Measurements from ENCODE around the gene GCNT4. TPM values are rescaled to one million over a fixed set of nuclear protein-coding genes. Genes with fewer than 3 reads are reported as not detected.

GCNT4 gene
- total and polyA plus RNA-seq, 8 donors = 1.5 to 6.4 (median 2.8) TPM

DNA sequence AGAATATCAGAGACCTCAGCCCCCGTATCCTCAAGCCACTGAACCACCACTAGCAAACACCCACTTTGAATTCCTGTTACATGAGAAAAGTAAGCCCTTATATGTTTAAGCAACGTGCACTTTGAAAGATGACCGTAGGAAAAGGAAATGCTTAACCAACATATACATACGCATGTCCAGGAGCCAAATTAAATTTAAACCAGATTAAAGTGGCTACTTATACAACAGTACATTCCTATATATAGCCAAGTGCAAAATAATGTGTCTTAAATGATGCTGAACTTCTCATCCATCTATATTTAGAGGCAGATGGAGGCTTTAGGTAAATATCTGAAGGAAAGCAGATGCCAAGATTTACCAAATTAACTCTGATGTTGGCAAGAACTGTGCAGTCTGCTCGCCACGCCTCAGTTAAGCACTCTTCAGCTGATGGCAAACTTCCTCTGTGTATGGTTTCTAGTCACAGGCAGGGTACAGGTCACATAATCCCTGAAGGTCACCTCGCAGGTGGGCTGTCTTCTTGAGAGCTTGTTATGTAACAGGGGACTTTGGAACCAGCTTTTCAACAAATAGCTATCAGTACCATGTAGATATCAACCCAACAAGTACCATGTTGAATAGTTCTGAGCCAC is 8.6 kb downstream of the GCNT4 start:
- no peak for TF ChIP-seq CTCF (IDR thresholded peaks at IDR 0.05)
- Histone ChIP-seq H3K9me3 (no peaks in the 10 kb centered on the region), H3K4me1 (peaks cover 0 to 6% (median 3%) of the 10 kb centered on the region in 3 donors), H3K4me3 (no peak overlapping the region), H3K27me3 (no peaks in the 10 kb centered on the region), H3K27ac (no peak overlapping the region), H3K36me3 (peaks cover 0 to 5% (median 0%) of the 10 kb centered on the region in 3 donors)
- no peak for FAIRE-seq
- intact Hi-C loops (cut with DNase I) = loop anchor here in 1 of 3 donors (10.0 kb wide), 1 partner anchor 99 kb away; no protein-coding TSS in a partner anchor
- ATAC-seq = peak in 1 of 4 donors; percentile 21
- no peak for DNase-seq
- WGBS, 2 donors = 84 to 87% methylated on average over 7 of the region's 7 CpGs

DNA sequence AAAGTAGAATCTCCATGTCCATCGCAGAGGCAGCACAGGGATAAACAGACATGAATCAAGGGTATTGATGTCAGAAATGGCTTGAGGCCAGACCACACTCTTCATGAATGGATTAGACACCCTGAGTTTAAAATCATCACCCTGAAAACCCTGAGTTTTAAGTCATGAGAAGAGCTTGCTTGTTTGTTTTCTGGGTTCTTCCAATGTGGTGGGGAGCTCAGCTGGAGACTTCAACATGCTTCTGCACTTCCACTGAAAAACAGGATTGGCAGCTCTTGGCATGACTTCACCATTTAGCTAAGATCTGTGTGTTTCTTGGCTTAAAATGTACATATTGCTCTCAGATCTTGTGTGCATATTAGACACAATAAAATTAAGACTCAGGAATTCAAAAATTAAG is 9.8 kb downstream of the GCNT4 start:
- Histone ChIP-seq H3K4me1 (peaks cover 0 to 8% (median 7%) of the 10 kb centered on the region in 3 donors), H3K36me3 (peaks cover 0 to 5% (median 0%) of the 10 kb centered on the region in 3 donors), H3K9me3 (no peaks in the 10 kb centered on the region), H3K27ac (no peak overlapping the region), H3K27me3 (no peaks in the 10 kb centered on the region), H3K4me3 (no peak overlapping the region)
- WGBS, 2 donors = 68 to 78% methylated on average over 1 of the region's 1 CpG
- FAIRE-seq (no peak), DNase-seq (no peak), ATAC-seq (no peak)
- intact Hi-C loops (cut with DNase I) = loop anchor here in 1 of 3 donors (10.0 kb wide), 1 partner anchor 98 kb away; no protein-coding TSS in a partner anchor
- no peak for TF ChIP-seq CTCF (IDR thresholded peaks at IDR 0.05)

DNA sequence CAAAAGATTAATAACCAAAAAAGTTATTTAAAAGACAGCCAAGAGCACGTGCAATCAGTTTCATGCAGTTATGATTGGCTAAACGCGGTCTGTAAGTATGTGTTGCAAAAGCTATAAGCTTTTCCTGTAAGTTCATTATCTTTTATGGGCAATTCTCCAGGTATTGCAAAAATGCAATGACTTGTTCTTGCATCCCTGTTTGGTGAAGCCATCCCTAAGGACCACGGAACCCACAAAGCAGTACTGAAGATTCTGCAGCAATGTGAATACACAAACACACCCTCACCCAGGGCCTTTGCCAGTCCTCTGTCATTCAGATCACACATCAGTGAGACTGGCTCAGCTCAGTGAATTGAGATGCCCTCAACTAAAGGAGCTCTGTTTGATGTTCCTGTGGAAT is 11.4 kb downstream of the GCNT4 start:
- intact Hi-C loops (cut with DNase I) = loop anchor here in 1 of 3 donors (10.0 kb wide), 1 partner anchor 96 kb away; no protein-coding TSS in a partner anchor
- peaks cover 0 to 8% (median 5%) of the 10 kb centered on the region in 3 donors for H3K4me1 ChIP-seq
- H3K27me3 ChIP-seq = no peaks in the 10 kb centered on the region
- TF ChIP-seq CTCF (IDR thresholded peaks at IDR 0.05) = no peak
- H3K27ac ChIP-seq = no peak overlapping the region
- WGBS, 2 donors = 41 to 63% methylated on average over 4 of the region's 4 CpGs
- ATAC-seq = no peak
- H3K9me3 ChIP-seq = no peaks in the 10 kb centered on the region
- no peak for DNase-seq
- H3K4me3 ChIP-seq = no peak overlapping the region
- H3K36me3 ChIP-seq = peaks cover 0 to 5% (median 0%) of the 10 kb centered on the region in 3 donors
- no peak for FAIRE-seq

- FAIRE-seq (no peak), ATAC-seq (peak; percentile 92 to 95 (median 93)), DNase-seq (peak in 4 of 6 donors; percentile 51 to 62 (median 57))
- Histone ChIP-seq H3K4me1 (peaks cover 0 to 8% (median 5%) of the 10 kb centered on the region in 3 donors), H3K9me3 (no peaks in the 10 kb centered on the region), H3K4me3 (no peak overlapping the region), H3K27me3 (no peaks in the 10 kb centered on the region), H3K27ac (peak overlapping the region in 1 of 4 donors; percentile 53), H3K36me3 (no peaks in the 10 kb centered on the region)
- intact Hi-C loops (cut with DNase I) = no loop called here
- TF ChIP-seq CTCF (IDR thresholded peaks at IDR 0.05) = no peak
- WGBS, 2 donors = 22 to 34% methylated on average over 4 of the region's 4 CpGs
These were observed 15.3 kb downstream of the GCNT4 start for GRCh38 chr5:75037106-75037505.

DNA sequence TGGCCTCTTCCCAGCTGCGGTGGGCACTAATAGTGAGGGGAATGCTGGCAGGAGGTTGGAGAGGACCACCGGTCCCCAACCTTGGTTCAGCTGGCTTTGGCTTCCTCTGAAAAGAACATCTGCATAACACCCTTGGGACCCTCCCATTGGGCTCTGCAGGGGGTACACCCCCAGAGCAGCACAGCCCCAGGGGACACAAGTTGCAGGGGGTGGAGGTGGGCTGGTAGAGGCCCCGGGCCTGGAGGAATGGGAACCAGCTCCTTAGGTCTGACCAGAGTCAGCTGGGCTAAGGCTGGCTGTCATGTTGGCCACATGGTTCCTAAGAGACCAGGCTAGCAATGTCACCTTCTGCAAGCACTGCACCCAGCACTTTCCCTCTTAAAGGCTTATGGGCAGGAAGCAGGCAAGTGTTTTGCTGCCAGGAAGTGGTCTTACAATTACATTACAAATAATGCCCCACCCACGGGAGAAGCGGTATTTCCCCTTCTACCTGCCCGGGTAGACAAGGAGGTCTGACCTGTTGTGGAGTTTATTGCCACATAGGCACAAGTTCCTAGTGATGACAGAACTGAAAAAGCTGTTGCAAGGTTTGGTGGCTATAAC is 18.1 kb downstream of the GCNT4 start:
- H3K27ac ChIP-seq = no peak overlapping the region

More for the DNA sequence above, 18.1 kb downstream of the GCNT4 start:
- no peak for TF ChIP-seq CTCF (IDR thresholded peaks at IDR 0.05)
- FAIRE-seq (no peak), DNase-seq (no peak), ATAC-seq (no peak)
- Histone ChIP-seq H3K27me3 (no peaks in the 10 kb centered on the region), H3K36me3 (no peaks in the 10 kb centered on the region), H3K9me3 (no peaks in the 10 kb centered on the region), H3K4me1 (peaks cover 0 to 8% (median 5%) of the 10 kb centered on the region in 3 donors), H3K4me3 (no peak overlapping the region)
- intact Hi-C loops (cut with DNase I) = no loop called here
- 85 to 86% methylated on average over 6 of the region's 6 CpGs for WGBS, 2 donors

Data from pancreas (tissue), 10 donors.